DMS79 treated with DMSO at 0.1 percent for 48 hours (cell line): ENCODE results near the gene SIPA1L3.

Experiments used
- DNase-seq: peaks from one replicate; lab custom pipeline; 2025; lab: John Stamatoyannopoulos, UW

SIPA1L3 gene

GRCh38 chr19:37995346-37995745, 88.3 kb downstream of the SIPA1L3 start:
- DNase-seq: no peak

DNA sequence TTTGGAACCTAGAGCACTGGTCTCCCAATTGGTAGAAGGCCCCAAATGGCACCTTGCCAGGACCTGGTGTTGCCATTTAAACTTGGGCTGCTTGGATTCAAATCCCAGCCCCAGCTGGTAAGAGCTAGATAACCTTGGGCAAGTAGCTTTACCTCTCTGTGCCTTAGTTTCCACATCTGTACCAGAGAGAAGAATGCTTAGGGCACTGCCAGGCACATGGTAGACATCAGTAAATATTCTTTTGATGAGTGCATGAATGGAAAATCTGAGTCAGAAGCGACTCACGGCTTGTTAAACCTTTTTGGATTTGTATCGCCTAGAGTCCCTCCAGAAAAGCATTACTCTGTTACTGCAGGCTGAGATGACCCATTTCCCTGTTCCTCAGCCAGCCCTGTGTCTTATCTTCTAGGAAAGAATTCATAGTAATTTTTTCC, 90.9 kb downstream of the SIPA1L3 start:
- DNase-seq: no peak

- DNase-seq: no peak
Measured at GRCh38 chr19:37998801-37999308, 91.8 kb downstream of the SIPA1L3 start.

DNA sequence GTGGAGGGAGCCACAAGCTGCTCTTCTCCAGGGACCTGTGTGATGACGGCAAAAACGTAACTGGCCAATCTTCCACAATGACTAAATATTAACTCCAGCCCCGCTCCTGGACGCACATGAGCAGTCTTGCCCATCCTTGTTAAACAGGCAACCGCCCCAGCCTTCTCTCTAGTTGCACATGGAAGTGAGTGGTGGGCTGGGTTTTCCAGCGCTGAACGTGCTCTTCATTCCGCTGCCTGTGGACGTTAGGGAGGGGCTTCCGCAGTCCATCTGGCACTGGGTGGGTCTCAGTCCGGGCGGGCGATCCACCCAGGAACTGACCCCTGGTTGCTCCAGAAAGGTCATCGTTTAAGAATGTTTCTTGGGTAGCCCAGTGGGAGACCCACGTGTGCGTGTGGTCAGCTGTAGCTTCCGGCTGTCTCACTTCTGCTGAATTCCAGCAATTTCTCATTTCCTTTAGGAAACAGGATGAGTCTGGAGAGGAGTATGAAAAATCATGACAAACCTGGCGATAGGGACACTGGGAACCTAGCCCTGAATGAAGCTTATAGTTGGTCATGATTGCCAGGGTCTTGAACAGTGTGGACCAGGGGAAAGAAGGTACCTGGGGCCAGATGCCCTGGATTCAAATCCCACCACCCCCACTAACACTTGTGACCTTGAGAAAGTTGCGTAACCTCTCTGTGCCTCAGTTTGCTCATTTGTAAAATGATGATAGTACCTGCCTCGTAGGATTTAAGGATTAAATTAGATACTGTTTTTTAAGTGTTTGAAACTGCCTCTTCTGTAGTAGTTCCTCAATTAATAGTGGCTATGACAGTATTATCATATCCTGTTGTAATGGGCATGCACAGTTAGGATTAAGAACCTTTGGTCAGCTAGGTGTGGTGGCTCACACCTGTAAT, 92.6 kb downstream of the SIPA1L3 start:
- DNase-seq: no peak

GRCh38 chr19:38001158-38001781, 94.3 kb downstream of the SIPA1L3 start:
- no peak for DNase-seq

- DNase-seq: peak; percentile 87
Measured at GRCh38 chr19:38003438-38004185, 96.6 kb downstream of the SIPA1L3 start.

GRCh38 chr19:38004186-38004520, 97.1 kb downstream of the SIPA1L3 start:
- no peak for DNase-seq

GRCh38 chr19:38004521-38005223, 97.7 kb downstream of the SIPA1L3 start:
- peak; percentile 96 for DNase-seq

GRCh38 chr19:38005224-38005614, 98.2 kb downstream of the SIPA1L3 start:
- no peak for DNase-seq

- DNase-seq: no peak
Measured at GRCh38 chr19:38006361-38007045, 99.5 kb downstream of the SIPA1L3 start.

GRCh38 chr19:38009650-38010242, 102.7 kb downstream of the SIPA1L3 start:
- DNase-seq: no peak

DNA sequence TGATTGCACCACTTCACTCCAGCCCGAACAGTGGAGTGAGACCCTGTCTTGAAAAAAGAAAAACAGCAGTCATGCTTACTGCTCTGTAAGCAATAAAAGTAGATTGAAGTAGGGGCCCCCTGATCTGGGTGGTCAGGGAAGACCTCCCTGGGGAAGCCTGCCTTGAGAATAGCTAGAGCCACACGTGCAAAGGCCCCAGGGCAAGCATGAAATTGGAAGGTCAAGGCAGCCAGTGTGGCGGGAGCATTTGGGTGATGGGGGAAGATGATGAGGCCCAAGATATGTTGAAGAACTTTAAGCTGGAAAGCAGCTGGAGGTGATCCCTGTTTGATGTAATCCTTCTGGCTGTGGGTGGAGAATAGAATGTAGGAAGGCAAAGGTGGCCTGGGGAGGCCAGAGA, 104.4 kb downstream of the SIPA1L3 start:
- DNase-seq: no peak

GRCh38 chr19:38012290-38012689, 105.3 kb downstream of the SIPA1L3 start:
- no peak for DNase-seq

- DNase-seq: no peak
Measured at GRCh38 chr19:38012944-38013343, 105.9 kb downstream of the SIPA1L3 start.

- DNase-seq: no peak
Measured at GRCh38 chr19:38013913-38014580, 107.0 kb downstream of the SIPA1L3 start.

DNA sequence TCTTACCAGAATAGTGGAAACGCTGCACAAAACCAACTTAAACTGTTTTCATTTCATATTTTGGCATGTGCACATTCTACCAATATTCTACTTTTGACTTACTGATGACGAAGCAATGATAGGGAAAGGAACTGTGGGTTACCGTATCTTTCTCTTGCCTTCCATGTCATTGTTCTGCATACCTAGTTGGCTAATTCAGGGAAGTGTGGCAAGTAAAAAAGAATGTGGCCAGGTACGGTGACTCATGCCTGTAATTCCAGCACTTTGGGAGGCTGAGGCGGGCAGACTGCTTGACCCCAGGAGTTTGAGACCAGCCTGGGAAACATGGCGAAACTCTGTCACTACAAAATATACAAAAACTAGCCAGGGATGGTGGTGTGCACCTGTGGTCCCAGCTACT, 108.2 kb downstream of the SIPA1L3 start:
- DNase-seq: no peak

- DNase-seq: no peak
Measured at GRCh38 chr19:38015761-38016160, 108.8 kb downstream of the SIPA1L3 start.

DNA sequence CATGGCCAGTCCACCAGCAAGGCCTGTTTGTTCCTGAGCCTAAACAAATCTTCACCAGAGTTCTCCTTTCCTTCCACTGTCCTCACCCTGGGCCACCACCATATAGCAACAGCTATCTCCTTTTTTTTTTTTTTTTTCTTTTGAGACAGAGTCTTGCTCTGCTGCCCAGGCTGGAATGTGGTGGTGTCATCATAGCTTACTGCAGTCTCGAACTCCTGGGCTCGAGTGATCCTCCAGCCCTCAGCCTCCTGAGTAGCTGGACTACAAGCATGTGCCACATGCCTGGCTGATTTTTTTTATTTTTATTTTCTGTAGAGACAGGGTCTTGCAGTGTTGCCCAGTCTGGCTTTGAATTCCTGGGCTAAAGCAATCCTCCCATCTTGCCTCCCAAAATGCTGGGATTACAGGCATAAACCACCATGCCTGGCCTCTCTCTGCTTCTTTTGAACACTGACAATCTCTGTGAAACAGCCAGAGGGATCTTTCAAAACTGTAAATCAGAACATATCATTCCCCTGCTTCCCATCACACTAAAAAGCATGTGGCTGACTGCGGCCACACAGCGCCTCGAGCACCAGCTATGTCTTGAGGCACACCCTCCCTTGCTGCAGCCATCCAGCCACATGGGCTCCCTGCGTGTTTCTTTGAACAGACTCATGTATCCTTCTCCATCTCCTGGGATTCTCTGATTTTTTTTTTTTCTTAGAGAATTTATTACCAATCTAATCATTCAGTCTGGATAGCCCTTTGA, 110.6 kb downstream of the SIPA1L3 start:
- no peak for DNase-seq

DNA sequence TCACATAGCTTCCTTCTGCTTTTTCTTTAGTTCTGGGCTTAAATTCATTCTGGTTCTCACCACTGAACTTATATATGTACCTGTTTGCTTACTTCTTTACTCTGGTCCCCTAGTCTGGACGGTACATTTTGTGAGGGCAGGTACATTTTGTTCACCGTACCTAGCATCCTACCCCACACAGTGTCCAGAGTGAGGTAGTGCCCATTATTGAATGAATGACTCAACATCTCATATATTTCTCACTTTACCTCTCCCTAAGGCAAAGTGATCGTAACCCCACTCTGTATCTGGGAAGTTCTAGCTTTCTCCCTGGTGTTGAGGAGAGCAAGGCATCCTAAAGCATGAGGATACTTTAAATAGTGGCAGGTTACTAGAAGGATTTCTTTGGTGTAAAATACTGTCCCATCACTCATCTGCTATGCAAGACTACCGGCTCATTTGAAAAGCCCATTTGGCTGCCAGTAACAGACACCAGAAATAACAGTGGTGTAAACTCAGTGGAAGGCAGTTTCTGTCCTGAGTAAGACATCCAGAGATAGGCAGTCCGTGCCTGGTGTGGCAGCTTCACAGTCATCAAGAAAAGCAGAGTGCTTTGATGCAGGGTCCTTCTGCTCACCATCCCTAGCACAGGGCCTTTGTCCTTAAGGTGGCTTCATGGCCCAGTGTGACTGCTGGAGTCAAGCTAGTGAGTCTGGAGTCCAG, 111.8 kb downstream of the SIPA1L3 start:
- DNase-seq: no peak
